ENCODE data around the gene LDAF1. TPM values are rescaled to one million over a fixed set of nuclear protein-coding genes. Genes with fewer than 3 reads are reported as not detected.

Gene LDAF1
- total and polyA plus RNA-seq, 4 donors, result 1.2 to 2.4 (median 1.7) TPM

- Histone ChIP-seq H3K36me3 (ENCODE audit: control insufficient read depth in 4 of 4, insufficient read depth in 3 of 4, low read depth in 1 of 4, low read length in 3 of 4) (no peaks in the 10 kb centered on the region), H3K4me3 (ENCODE audit: low read depth in 1 of 3, low read length in 3 of 3) (no peak overlapping the region), H3K4me1 (ENCODE audit: control insufficient read depth in 4 of 4, insufficient read depth in 4 of 4, low read length in 3 of 4) (no peaks in the 10 kb centered on the region), H3K27ac (ENCODE audit: low read depth in 1 of 2, low read length in 2 of 2) (no peak overlapping the region), H3K27me3 (ENCODE audit: control insufficient read depth in 4 of 4, insufficient read depth in 4 of 4, low read length in 3 of 4) (no peaks in the 10 kb centered on the region), H3K9ac (ENCODE audit: low read depth in 1 of 2, low read length in 2 of 2) (no peak overlapping the region), H3K9me3 (ENCODE audit: control insufficient read depth in 4 of 4, low read length in 3 of 4) (no peaks in the 10 kb centered on the region)
- 88% methylated on average over 4 of the region's 4 CpGs for WGBS
- TF ChIP-seq CTCF (IDR thresholded peaks at IDR 0.05; ENCODE audit: low read depth, low read length, missing input control) (no peak), HNF4G (IDR thresholded peaks at IDR 0.05) (no peak), RAD21 (IDR thresholded peaks at IDR 0.05) (no peak), ATF3 (IDR thresholded peaks at IDR 0.05) (no peak), EGR1 (IDR thresholded peaks at IDR 0.05; ENCODE audit: low read depth in 2 of 2) (no peak), GABPA (IDR thresholded peaks at IDR 0.05 in 1 of 2, conservative IDR thresholded peaks at IDR 0.05 in 1 of 2) (no peak), SP1 (IDR thresholded peaks at IDR 0.05) (no peak), REST (IDR thresholded peaks at IDR 0.05) (no peak), YY1 (IDR thresholded peaks at IDR 0.05) (no peak), FOXA2 (IDR thresholded peaks at IDR 0.05) (no peak), TAF1 (conservative IDR thresholded peaks at IDR 0.05) (no peak), HNF4A (conservative IDR thresholded peaks at IDR 0.05) (no peak), RXRA (IDR thresholded peaks at IDR 0.05) (no peak), NR2F2 (IDR thresholded peaks at IDR 0.05) (no peak)
- no peak for DNase-seq (ENCODE audit: low spot score)
Observed at GRCh38 chr16:21214086-21214485, 55.6 kb downstream of the LDAF1 start.

GRCh38 chr16:21217121-21217520 lies 58.6 kb downstream of the LDAF1 start:
- no peak for DNase-seq (ENCODE audit: low spot score)
- no peak overlapping the region for H3K4me3 ChIP-seq (ENCODE audit: low read depth in 1 of 3, low read length in 3 of 3)
- H3K9me3 ChIP-seq (ENCODE audit: control insufficient read depth in 4 of 4, low read length in 3 of 4), result no peaks in the 10 kb centered on the region
- TF ChIP-seq FOXA2 (IDR thresholded peaks at IDR 0.05), result no peak
- no peak for TF ChIP-seq HNF4A (conservative IDR thresholded peaks at IDR 0.05)
- TF ChIP-seq EGR1 (IDR thresholded peaks at IDR 0.05; ENCODE audit: low read depth in 2 of 2), result no peak
- TF ChIP-seq CTCF (IDR thresholded peaks at IDR 0.05; ENCODE audit: low read depth, low read length, missing input control), result no peak
- no peak for TF ChIP-seq NR2F2 (IDR thresholded peaks at IDR 0.05)
- no peak for TF ChIP-seq SP1 (IDR thresholded peaks at IDR 0.05)
- TF ChIP-seq TAF1 (conservative IDR thresholded peaks at IDR 0.05), result no peak
- no peak for TF ChIP-seq REST (IDR thresholded peaks at IDR 0.05)
- TF ChIP-seq MAX (IDR thresholded peaks at IDR 0.05), result no peak
- no peak for TF ChIP-seq HNF4G (IDR thresholded peaks at IDR 0.05)
- TF ChIP-seq YY1 (IDR thresholded peaks at IDR 0.05), result no peak
- no peaks in the 10 kb centered on the region for H3K4me1 ChIP-seq (ENCODE audit: control insufficient read depth in 4 of 4, insufficient read depth in 4 of 4, low read length in 3 of 4)
- H3K9ac ChIP-seq (ENCODE audit: low read depth in 1 of 2, low read length in 2 of 2), result no peak overlapping the region
- H3K36me3 ChIP-seq (ENCODE audit: control insufficient read depth in 4 of 4, insufficient read depth in 3 of 4, low read depth in 1 of 4, low read length in 3 of 4), result no peaks in the 10 kb centered on the region
- 91% methylated on average over 2 of the region's 2 CpGs for whole genome bisulfite sequencing
- H3K27ac ChIP-seq (ENCODE audit: low read depth in 1 of 2, low read length in 2 of 2), result no peak overlapping the region
- no peaks in the 10 kb centered on the region for H3K27me3 ChIP-seq (ENCODE audit: control insufficient read depth in 4 of 4, insufficient read depth in 4 of 4, low read length in 3 of 4)

All from liver (tissue), 9 donors.